Mucosa of rectum (tissue), 2 donors: ENCODE results near the gene CYP26B1.

Source experiments
- H3K27ac ChIP-seq, 2 donors: one replicate each; pipeline ENCODE4 v1.7.0; 2013; ENCODE audit warnings: inconsistent platforms in 2 of 2, low read depth in 2 of 2, low read length in 2 of 2
- H3K27me3 ChIP-seq, 2 donors: one replicate each; pipeline ENCODE4 v1.7.0; 2013; ENCODE audit warnings: low read length in 2 of 2; ENCODE audit not compliant: control insufficient read depth in 2 of 2, insufficient read depth in 2 of 2
- H3K36me3 ChIP-seq, 2 donors: one replicate each; pipeline ENCODE4 v1.7.0; 2013; ENCODE audit warnings: low read length in 2 of 2; ENCODE audit not compliant: control insufficient read depth in 2 of 2, insufficient read depth in 2 of 2
- H3K4me1 ChIP-seq, 2 donors: one replicate each; pipeline ENCODE4 v1.7.0; 2013; ENCODE audit warnings: low read length in 2 of 2, mild to moderate bottlenecking in 1 of 2; ENCODE audit not compliant: control insufficient read depth in 2 of 2, insufficient read depth in 2 of 2
- H3K4me3 ChIP-seq, 2 donors: one replicate each; pipeline ENCODE4 v1.7.0; 2013; ENCODE audit warnings: low read length in 2 of 2
- H3K9ac ChIP-seq, 2 donors: one replicate each; pipeline ENCODE4 v1.7.0; 2013; ENCODE audit warnings: low read length in 2 of 2, low read depth in 1 of 2, mild to moderate bottlenecking in 1 of 2
- H3K9me3 ChIP-seq, 2 donors: one replicate each; pipeline ENCODE4 v1.7.0; 2013; ENCODE audit warnings: low read length in 2 of 2; ENCODE audit not compliant: control insufficient read depth in 2 of 2
- donor health status: healthy.
- donor health status: Normal muscosa, but diverticular disease.

The CYP26B1 gene

DNA sequence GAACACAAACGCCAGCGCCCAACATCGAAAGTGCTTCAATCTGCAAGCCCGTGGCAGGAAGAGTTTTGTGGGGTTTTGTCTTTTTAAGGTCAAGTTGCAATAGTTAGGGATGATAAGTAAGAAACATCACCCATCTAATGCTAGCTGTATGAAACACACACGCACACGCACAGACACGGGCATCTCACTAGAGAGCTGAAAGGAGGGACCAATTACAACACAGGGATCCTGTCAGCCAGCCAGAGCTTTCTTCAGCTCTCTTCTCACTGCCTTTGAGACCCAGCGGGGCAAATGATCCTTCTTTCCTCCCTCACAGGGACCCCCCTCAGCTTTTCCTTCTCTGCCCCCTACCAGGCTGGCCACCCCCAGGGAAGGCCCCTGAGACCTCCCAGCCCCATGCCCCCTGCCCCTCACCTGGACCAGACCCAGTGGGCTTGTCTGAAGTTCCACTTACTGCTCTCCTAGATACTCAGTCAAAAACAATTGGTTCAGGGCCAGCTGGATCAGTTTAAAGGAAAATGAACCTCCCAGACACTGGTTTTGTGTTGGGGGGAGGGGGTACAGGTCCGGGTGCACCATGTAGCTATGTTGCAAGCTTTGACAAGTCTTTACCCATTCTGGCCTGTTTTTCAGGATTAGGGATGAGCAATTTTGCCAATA, 17.9 kb downstream of the CYP26B1 start:
- H3K27ac ChIP-seq = no peak overlapping the region

DNA sequence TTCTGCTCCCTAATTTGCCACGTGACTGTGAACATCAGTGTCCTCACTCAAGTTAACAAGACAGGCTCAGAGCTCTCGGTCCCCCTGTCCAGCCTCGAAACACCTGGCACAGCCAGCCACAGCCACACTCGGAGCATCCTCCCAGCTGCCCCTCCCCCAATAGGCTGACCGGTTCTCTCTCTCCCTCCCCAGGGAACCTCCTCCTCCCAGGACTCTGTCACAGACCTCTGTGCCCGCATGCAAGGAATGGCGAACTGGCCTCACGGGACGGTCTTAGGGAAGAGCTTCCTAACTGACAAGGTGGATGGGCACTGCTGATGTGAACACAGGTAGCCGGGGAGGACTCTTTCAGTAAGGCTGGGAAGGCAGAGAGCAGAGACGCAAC, 18.8 kb downstream of the CYP26B1 start:
- Histone ChIP-seq H3K9ac (no peak overlapping the region), H3K27ac (no peak overlapping the region), H3K36me3 (no peaks in the 10 kb centered on the region), H3K9me3 (no peaks in the 10 kb centered on the region), H3K4me1 (no peaks in the 10 kb centered on the region), H3K27me3 (no peaks in the 10 kb centered on the region), H3K4me3 (no peak overlapping the region)

More for the DNA sequence above, 17.9 kb downstream of the CYP26B1 start:
- Histone ChIP-seq H3K4me3 (no peak overlapping the region), H3K36me3 (no peaks in the 10 kb centered on the region), H3K27me3 (no peaks in the 10 kb centered on the region), H3K4me1 (no peaks in the 10 kb centered on the region), H3K9me3 (no peaks in the 10 kb centered on the region), H3K9ac (no peak overlapping the region)

DNA sequence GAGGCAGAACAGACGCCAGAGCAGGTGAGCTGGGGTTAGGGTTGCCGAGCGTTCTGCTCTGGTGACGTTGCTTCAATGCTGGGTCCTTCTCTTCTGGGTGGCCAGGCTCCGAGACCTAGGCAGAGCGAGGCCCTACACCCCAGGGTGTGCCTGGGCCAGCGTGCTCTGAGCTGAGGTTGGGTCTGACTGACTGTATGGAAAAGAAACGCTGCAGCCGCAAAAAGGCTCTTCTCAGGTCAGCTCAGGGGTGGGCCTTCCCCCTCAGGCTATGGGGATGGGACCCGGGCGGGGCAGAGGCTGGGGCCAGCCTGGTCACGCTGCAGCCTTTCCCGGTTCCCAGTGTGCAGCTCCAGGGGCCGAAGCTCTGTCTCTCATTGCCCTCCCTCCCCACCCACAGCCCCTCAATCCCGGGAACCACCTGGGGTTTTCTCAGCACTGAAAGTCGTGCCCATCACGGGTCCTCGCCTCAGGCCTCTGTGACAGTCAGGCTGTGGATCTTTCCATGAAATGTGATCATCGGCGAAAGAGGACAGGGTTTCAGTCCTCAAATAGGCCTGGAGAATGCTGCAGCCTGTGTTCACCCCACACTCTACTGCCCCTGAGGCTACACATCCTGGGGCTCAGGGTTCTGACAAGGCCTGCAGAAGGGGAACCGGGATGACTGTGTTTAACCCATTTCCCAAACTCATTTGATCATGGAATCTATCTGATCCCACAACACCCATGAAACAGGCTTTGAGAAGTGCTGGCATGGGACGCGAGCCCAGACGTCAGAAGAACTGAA, 19.4 kb downstream of the CYP26B1 start:
- Histone ChIP-seq H3K27me3 (no peaks in the 10 kb centered on the region), H3K4me3 (no peak overlapping the region), H3K36me3 (no peaks in the 10 kb centered on the region), H3K9ac (no peak overlapping the region), H3K4me1 (no peaks in the 10 kb centered on the region), H3K9me3 (no peaks in the 10 kb centered on the region), H3K27ac (no peak overlapping the region)

DNA sequence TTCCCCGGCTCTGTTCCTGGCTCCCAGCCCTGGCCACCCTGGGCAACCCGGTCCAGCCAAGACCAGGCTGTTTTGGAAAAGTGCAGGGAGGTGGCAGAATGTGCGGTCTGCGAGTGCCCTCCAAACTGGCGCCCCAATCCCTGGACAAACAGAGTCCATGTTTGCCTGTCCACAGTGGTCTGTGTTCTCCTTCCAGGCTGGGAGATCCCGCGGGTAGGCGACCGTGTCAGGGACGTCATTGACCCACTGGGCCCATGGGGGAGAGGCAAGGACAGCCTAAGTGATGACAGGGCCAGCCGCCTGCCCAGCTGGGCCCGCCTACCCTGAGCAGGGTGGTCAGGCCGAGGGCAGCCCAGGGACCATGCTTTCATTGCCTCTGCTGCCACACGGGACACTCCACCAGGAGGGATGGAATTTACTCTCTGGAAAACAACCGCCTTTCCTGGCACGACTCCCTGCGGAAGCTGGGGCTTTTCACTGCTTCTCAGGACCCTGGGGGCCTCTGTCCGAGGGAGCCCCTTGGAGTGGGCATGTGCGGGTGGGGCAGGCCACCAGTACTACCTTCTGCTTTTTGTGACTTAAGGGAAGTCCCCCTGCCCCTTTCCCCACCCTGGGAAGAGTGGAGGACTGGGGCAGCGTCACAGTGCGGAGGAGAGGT, 20.1 kb downstream of the CYP26B1 start:
- H3K4me1 ChIP-seq = no peaks in the 10 kb centered on the region
- no peaks in the 10 kb centered on the region for H3K9me3 ChIP-seq
- H3K9ac ChIP-seq = no peak overlapping the region
- no peak overlapping the region for H3K4me3 ChIP-seq
- H3K27ac ChIP-seq = no peak overlapping the region
- H3K27me3 ChIP-seq = peaks cover 0 to 3% of the 10 kb centered on the region in 2 donors
- no peaks in the 10 kb centered on the region for H3K36me3 ChIP-seq

DNA sequence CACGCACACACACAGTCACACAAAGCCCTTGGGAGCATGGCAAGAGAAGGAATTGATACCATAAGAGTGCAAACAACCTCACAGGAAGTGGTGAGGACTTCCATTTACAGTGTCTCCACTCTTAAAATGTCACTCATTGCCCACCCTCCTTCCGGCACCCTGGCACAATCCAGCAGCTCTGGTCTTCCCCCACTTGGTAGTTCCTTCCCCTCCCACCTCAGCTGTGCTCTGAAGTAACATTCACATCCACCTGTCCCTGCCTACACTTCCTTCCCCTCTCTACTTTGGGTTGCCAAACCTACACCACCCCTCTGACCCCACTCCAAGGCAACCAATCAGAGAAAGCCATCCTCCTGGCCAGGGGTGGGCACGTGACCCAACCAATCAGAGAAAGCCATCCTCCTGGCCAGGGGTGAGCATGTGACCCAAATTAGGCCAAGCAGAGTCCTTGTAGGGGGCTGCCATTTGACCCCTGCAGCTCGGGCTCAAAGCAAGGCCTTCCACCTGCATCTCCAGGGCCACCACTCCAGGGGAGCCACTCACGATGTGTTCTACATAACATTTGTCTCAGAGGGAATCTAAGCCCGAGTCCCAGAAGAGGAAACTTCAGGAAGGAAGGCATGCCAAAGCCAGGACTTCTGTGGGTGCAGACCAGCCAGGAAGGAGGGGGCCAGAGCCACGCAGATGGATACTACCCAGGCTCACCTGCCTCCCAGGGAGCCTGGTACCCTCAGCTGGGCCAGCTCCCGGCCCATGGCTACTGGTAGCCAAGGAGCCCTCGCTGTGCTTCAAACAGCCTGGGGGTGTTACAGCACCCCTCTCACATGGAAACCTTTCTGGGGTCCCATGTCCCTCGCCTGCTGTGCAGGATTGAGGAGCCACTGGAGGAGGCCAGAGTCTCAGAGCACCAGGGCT, 21.2 kb downstream of the CYP26B1 start:
- no peak overlapping the region for H3K27ac ChIP-seq
- peaks cover under 1 to 3% of the 10 kb centered on the region in 2 donors for H3K27me3 ChIP-seq
- no peak overlapping the region for H3K9ac ChIP-seq
- H3K36me3 ChIP-seq = no peaks in the 10 kb centered on the region
- no peaks in the 10 kb centered on the region for H3K4me1 ChIP-seq
- no peak overlapping the region for H3K4me3 ChIP-seq
- H3K9me3 ChIP-seq = no peaks in the 10 kb centered on the region

DNA sequence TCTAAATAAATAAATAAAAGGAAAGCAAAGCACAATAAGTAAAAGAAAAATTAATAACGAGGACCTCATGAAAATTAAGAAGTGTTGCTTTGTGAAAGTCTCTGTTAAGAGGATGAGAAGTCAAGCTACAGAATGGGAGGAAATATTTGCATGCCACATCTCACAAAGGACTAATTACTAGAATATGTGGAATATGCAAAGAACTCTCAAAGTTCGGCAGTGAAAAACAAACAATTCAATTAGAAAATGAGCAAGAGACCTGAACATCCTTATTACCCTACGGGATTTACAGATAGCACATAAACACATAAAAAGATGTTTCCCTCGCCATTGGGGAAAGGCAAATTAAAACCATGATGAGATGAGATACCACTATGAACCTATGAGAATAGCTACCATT, 23.3 kb downstream of the CYP26B1 start:
- H3K36me3 ChIP-seq = no peaks in the 10 kb centered on the region
- H3K27ac ChIP-seq = no peak overlapping the region
- H3K9me3 ChIP-seq = no peaks in the 10 kb centered on the region
- H3K9ac ChIP-seq = no peak overlapping the region
- no peaks in the 10 kb centered on the region for H3K4me1 ChIP-seq
- H3K4me3 ChIP-seq = no peak overlapping the region
- peaks cover 3% of the 10 kb centered on the region in 2 donors for H3K27me3 ChIP-seq

DNA sequence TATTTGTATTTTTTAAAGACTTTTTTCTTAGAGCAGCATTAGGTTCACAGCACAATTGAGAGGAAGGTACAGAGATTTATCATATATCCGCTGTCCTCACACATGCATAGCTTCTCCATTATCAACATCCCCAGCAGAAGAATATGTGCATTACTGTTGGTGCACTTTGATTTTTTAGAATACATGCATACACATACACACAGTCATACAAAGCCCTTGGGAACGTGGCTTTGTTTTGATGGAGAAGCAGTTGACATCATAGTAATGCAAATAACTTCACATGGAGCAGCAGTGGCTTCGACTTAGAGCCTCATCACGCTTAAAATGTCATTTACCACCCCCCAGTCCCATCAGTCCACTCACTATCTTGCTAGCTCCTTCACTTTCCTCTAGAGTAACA, 26.5 kb downstream of the CYP26B1 start:
- Histone ChIP-seq H3K9ac (no peak overlapping the region), H3K27ac (no peak overlapping the region), H3K36me3 (no peaks in the 10 kb centered on the region), H3K4me1 (no peaks in the 10 kb centered on the region), H3K27me3 (peaks cover 3% of the 10 kb centered on the region in 2 donors), H3K9me3 (no peaks in the 10 kb centered on the region), H3K4me3 (no peak overlapping the region)

DNA sequence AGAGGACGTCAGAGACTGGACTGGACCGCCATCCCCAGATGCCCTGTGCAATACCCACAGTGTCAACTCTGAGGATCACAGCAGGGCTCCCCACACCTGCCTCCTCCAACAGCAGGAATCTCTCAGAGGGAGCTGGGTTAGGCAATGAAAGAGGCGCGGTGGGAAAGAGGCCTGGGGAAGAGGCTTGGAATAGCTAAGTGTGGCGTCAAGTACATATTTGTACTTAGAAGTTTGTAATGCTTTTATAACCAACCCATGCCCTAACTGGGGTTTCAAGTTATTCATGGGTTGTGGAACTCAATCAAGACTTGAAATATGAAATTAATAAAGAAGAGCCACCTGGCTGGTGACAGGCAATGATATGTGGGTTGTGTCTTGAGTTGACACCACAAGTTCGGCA, 28.7 kb downstream of the CYP26B1 start:
- H3K9ac ChIP-seq = no peak overlapping the region
- H3K36me3 ChIP-seq = no peaks in the 10 kb centered on the region
- no peaks in the 10 kb centered on the region for H3K4me1 ChIP-seq
- H3K4me3 ChIP-seq = no peak overlapping the region
- no peaks in the 10 kb centered on the region for H3K9me3 ChIP-seq
- peaks cover 3% of the 10 kb centered on the region in 2 donors for H3K27me3 ChIP-seq
- H3K27ac ChIP-seq = no peak overlapping the region

DNA sequence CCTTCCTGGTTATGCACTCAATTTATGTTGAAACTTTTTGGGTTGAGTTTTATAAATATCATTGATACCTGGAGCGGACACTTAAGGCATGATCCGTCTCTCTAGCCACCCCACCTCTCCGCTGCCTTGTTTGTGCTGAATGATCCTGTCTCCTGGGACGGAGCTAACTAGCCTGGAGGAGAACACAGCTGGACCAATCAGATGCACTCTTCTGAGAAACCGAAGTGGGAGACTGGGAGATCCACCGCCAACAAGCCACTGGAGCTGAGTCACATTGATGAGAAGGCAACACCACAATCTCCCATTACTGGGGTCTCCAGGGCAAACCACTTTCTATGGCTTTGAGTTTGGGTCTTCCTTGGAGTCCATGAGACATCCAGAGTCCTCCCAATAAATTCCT, 29.3 kb downstream of the CYP26B1 start:
- H3K36me3 ChIP-seq = no peaks in the 10 kb centered on the region
- peaks cover 3% of the 10 kb centered on the region in 2 donors for H3K27me3 ChIP-seq
- no peak overlapping the region for H3K27ac ChIP-seq
- no peak overlapping the region for H3K9ac ChIP-seq
- H3K4me1 ChIP-seq = no peaks in the 10 kb centered on the region
- no peak overlapping the region for H3K4me3 ChIP-seq
- no peaks in the 10 kb centered on the region for H3K9me3 ChIP-seq
